GM18951 (cell line): ENCODE data around the gene SYNDIG1.

ENCODE experiments used
- POLR2A ChIP-seq: IDR thresholded peaks from 4 replicates; pipeline ENCODE4 v1.6.1; 2011; ENCODE audit warnings: mild to moderate bottlenecking; ENCODE audit not compliant: insufficient read length, insufficient read depth; ENCODE audit errors: extremely low read depth
- in situ Hi-C: fragments of 300-500 bp; cut with MboI; formaldehyde crosslinking; loops from one replicate; pipeline ENCODE4 v1.12.0; 2022; ENCODE audit warnings: low sequenced_read_pairs, mixed read lengths, inconsistent platforms; ENCODE audit not compliant: unreplicated experiment

SYNDIG1 gene

GRCh38 chr20:24631173-24631505 lies 161.7 kb downstream of the SYNDIG1 start:
- TF ChIP-seq POLR2A, result no peak
- in situ Hi-C loops, result no loop called here

GRCh38 chr20:24632581-24632980 lies 163.2 kb downstream of the SYNDIG1 start:
- TF ChIP-seq POLR2A, result no peak
- in situ Hi-C loops, result no loop called here

- in situ Hi-C loops, result no loop called here
These were observed 163.6 kb downstream of the SYNDIG1 start for GRCh38 chr20:24633026-24633425.

GRCh38 chr20:24633521-24633920 lies 164.1 kb downstream of the SYNDIG1 start:
- in situ Hi-C loops, result no loop called here
- TF ChIP-seq POLR2A, result no peak

More at GRCh38 chr20:24633026-24633425, 163.6 kb downstream of the SYNDIG1 start:
- no peak for TF ChIP-seq POLR2A

GRCh38 chr20:24634855-24635254 lies 165.4 kb downstream of the SYNDIG1 start:
- in situ Hi-C loops, result no loop called here
- no peak for TF ChIP-seq POLR2A

- in situ Hi-C loops, result no loop called here
These were observed 167.2 kb downstream of the SYNDIG1 start for GRCh38 chr20:24636626-24637025.

GRCh38 chr20:24637087-24637486 lies 167.7 kb downstream of the SYNDIG1 start:
- TF ChIP-seq POLR2A, result no peak
- in situ Hi-C loops, result no loop called here

More at GRCh38 chr20:24636626-24637025, 167.2 kb downstream of the SYNDIG1 start:
- no peak for TF ChIP-seq POLR2A

- TF ChIP-seq POLR2A, result no peak
- in situ Hi-C loops, result no loop called here
These were observed 168.5 kb downstream of the SYNDIG1 start for GRCh38 chr20:24637941-24638340.

GRCh38 chr20:24638591-24639548 lies 169.4 kb downstream of the SYNDIG1 start:
- in situ Hi-C loops, result no loop called here
- TF ChIP-seq POLR2A, result no peak

GRCh38 chr20:24640276-24640675 lies 170.8 kb downstream of the SYNDIG1 start:
- TF ChIP-seq POLR2A, result no peak
- in situ Hi-C loops, result no loop called here

GRCh38 chr20:24640686-24641085 lies 171.3 kb downstream of the SYNDIG1 start:
- no peak for TF ChIP-seq POLR2A
- in situ Hi-C loops, result no loop called here

GRCh38 chr20:24643731-24644626 lies 174.6 kb downstream of the SYNDIG1 start:
- TF ChIP-seq POLR2A, result no peak
- in situ Hi-C loops, result no loop called here

GRCh38 chr20:24646321-24646720 lies 176.9 kb downstream of the SYNDIG1 start:
- in situ Hi-C loops, result no loop called here

GRCh38 chr20:24647713-24648112 lies 178.3 kb downstream of the SYNDIG1 start:
- in situ Hi-C loops, result no loop called here
- TF ChIP-seq POLR2A, result no peak

More at GRCh38 chr20:24646321-24646720, 176.9 kb downstream of the SYNDIG1 start:
- no peak for TF ChIP-seq POLR2A

- no peak for TF ChIP-seq POLR2A
- in situ Hi-C loops, result no loop called here
These were observed 179.1 kb downstream of the SYNDIG1 start for GRCh38 chr20:24648481-24648880.
